ENCODE measurements around the gene DNAAF9.

DNAAF9 gene

GRCh38 chr20:3407040-3407770, at the start of gene DNAAF9:
TSS of gene DNAAF9 (minus strand) at chr20:3407669. CDS start at chr20:3407557, 112 bp downstream.
- CTCF ChIA-PET, result interaction anchor here (1.1 to 1.8 kb wide), 2 partner anchors 11 to 49 kb away, joined by 3 to 5 read pairs; no protein-coding TSS in a partner anchor

DNA sequence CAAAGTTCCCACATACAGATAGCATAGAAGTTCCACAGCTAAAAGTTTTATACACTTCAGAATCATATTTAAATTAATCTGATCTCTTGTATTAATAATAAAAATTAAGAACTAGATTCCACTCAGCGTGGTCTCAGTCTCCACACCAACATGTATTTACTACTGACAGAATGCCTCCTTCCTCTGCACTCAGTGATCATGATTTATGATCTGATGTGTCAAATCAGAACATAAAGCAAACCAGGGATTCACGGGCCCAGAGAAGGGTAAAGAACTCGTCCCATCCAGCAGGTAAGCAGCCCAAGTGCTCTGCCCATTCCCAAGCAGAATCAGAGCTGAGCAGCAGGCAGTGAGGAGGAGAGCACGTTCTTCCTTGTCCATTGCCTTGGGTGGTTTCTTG, 49.2 kb upstream of the DNAAF9 start:
- POLR2A ChIA-PET, result no interaction called here
- CTCF ChIA-PET, result interaction anchor here (1.4 kb wide), 1 partner anchor 50 kb away, joined by 3 read pairs; no protein-coding TSS in a partner anchor
- DNase-seq (ENCODE audit: extremely low spot score), result no peak
- TF ChIP-seq, protein P1, sequence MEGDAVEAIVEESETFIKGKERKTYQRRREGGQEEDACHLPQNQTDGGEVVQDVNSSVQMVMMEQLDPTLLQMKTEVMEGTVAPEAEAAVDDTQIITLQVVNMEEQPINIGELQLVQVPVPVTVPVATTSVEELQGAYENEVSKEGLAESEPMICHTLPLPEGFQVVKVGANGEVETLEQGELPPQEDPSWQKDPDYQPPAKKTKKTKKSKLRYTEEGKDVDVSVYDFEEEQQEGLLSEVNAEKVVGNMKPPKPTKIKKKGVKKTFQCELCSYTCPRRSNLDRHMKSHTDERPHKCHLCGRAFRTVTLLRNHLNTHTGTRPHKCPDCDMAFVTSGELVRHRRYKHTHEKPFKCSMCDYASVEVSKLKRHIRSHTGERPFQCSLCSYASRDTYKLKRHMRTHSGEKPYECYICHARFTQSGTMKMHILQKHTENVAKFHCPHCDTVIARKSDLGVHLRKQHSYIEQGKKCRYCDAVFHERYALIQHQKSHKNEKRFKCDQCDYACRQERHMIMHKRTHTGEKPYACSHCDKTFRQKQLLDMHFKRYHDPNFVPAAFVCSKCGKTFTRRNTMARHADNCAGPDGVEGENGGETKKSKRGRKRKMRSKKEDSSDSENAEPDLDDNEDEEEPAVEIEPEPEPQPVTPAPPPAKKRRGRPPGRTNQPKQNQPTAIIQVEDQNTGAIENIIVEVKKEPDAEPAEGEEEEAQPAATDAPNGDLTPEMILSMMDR (IDR thresholded peaks at IDR 0.05; ENCODE audit: control extremely low read depth, extremely low read depth, low read depth, missing control alignments), result no peak

More at GRCh38 chr20:3407040-3407770, at the start of gene DNAAF9:
- TF ChIP-seq, protein P1 (IDR thresholded peaks at IDR 0.05; ENCODE audit: control extremely low read depth, extremely low read depth, low read depth, missing control alignments), result peak; percentile 14
- POLR2A ChIA-PET, result interaction anchor here (0.6 kb wide), 1 partner anchor 1304 kb away, joined by 3 read pairs; no protein-coding TSS in a partner anchor
- peak; percentile 49 for DNase-seq (ENCODE audit: extremely low spot score)

GRCh38 chr20:3454831-3455230, 47.4 kb upstream of the DNAAF9 start:
- TF ChIP-seq, protein P1 (IDR thresholded peaks at IDR 0.05; ENCODE audit: control extremely low read depth, extremely low read depth, low read depth, missing control alignments), result no peak
- ChIA-PET CTCF (interaction anchor here (1.0 kb wide), 1 partner anchor 9 kb away, joined by 3 read pairs; no protein-coding TSS in a partner anchor), POLR2A (no interaction called here)
- DNase-seq (ENCODE audit: extremely low spot score), result no peak

GRCh38 chr20:3452690-3453089, 45.2 kb upstream of the DNAAF9 start:
- DNase-seq (ENCODE audit: extremely low spot score), result peak; percentile 37
- ChIA-PET CTCF (interaction anchor here (0.6 to 1.9 kb wide), 4 partner anchors 8 to 20 kb away, joined by 3 to 9 read pairs (median 3); no protein-coding TSS in a partner anchor), POLR2A (no interaction called here)
- TF ChIP-seq, protein P1 (IDR thresholded peaks at IDR 0.05; ENCODE audit: control extremely low read depth, extremely low read depth, low read depth, missing control alignments), result no peak

GRCh38 chr20:3452136-3452535, 44.7 kb upstream of the DNAAF9 start:
- TF ChIP-seq, protein P1 (IDR thresholded peaks at IDR 0.05; ENCODE audit: control extremely low read depth, extremely low read depth, low read depth, missing control alignments), result no peak
- no peak for DNase-seq (ENCODE audit: extremely low spot score)
- ChIA-PET POLR2A (interaction anchor here (0.6 kb wide), 1 partner anchor 12 kb away, joined by 3 read pairs; no protein-coding TSS in a partner anchor), CTCF (interaction anchor here (0.7 to 1.9 kb wide), 5 partner anchors 9 to 31 kb away, joined by 3 to 9 read pairs (median 3); no protein-coding TSS in a partner anchor)

DNA sequence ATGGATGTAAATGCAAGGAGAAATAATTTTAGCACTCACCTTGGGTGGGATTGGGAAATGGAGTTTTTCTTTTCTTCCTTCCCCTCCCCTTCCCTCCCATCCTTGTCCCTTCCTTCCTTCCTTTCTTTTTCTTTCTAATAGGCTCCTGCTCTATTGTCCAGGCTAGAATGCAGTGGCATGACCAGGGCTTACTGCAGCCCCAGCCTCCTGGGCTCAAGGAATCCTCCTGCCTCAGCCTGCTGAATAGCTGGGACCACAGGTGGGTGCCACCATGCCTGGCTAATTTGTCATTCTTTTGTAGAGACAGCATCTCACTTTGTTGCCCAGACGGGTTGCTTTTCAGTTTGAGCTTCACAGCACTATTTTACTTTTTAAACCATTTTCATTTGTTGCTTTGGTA, 41.9 kb upstream of the DNAAF9 start:
- POLR2A ChIA-PET, result no interaction called here
- CTCF ChIA-PET, result no interaction called here
- TF ChIP-seq, protein P1 (IDR thresholded peaks at IDR 0.05; ENCODE audit: control extremely low read depth, extremely low read depth, low read depth, missing control alignments), result no peak
- DNase-seq (ENCODE audit: extremely low spot score), result no peak

All from GM10248 (cell line).